Mucosa of descending colon (tissue), 3 donors: ENCODE measurements around the gene ITPKB. TPM values are rescaled to one million over a fixed set of nuclear protein-coding genes. Genes with fewer than 3 reads are reported as not detected.
"Not testable (repeated sequence)": the region's sequence is repeated elsewhere in the genome, so short reads cannot be mapped to it uniquely, and the experiment has no call there.

Source experiments
- ATAC-seq: fragments of 200-7000 bp; cut with Tn5 transposase; one replicate; pipeline ENCODE4 v1.9.1; 2020; ENCODE audit warnings: mild to moderate bottlenecking, moderate library complexity
- DNase-seq, 3 donors: peaks; one replicate each; pipeline ENCODE4 v3.0.0-alpha.2; 2020
- H3K36me3 ChIP-seq: fragments of 200-600 bp; one replicate; pipeline ENCODE4 v1.8.0; 2021; ENCODE audit warnings: low read depth, mild to moderate bottlenecking
- H3K4me1 ChIP-seq: fragments of 200-600 bp; one replicate; pipeline ENCODE4 v1.8.0; 2021; ENCODE audit warnings: low read depth, mild to moderate bottlenecking
- H3K4me3 ChIP-seq: fragments of 200-600 bp; one replicate; pipeline ENCODE4 v1.8.0; 2021; ENCODE audit warnings: mild to moderate bottlenecking
- H3K9me3 ChIP-seq: fragments of 200-600 bp; one replicate; pipeline ENCODE4 v1.8.0; 2021; ENCODE audit warnings: mild to moderate bottlenecking
- intact Hi-C, 2 donors: fragments of 100-400 bp; cut with DNase I in 1 of 2; cut with micrococcal nuclease in 1 of 2; formaldehyde crosslinking; loops; one replicate each; pipeline versions ENCODE4 v1.11.0 to v1.11.1; 2022; cut with DNase I, micrococcal nuclease
- total RNA-seq, 3 donors: library from RNA; stranded (reverse); fragmentation: NEBNext Ultra II Directional in 2 of 3; extraction: Animal tissue kit (Norgen Biotek cat#: 25700) in 2 of 3; gene quantifications; one replicate each; pipeline versions ENCODE4 v1.2.1 to v1.2.4, GENCODE V29; 2021 to 2023
- TF ChIP-seq, protein P1 (sequence below): fragments of 200-600 bp; IDR thresholded peaks from one replicate; pipeline ENCODE4 v1.8.0; 2022; ENCODE audit warnings: antibody characterized with exemption, mild to moderate bottlenecking
- donor health status: DM: no; HTN: no; CAD: no; lungs with moderate emphysema.
- donor health status: DM: no; HTN: no; CAD: no.
- donor health status: DM: no; HTN: yes; CAD: no.

ITPKB gene
- total RNA-seq, 3 donors from 2014 or later, result 9.5 to 90.3 (median 11.7) TPM

DNA sequence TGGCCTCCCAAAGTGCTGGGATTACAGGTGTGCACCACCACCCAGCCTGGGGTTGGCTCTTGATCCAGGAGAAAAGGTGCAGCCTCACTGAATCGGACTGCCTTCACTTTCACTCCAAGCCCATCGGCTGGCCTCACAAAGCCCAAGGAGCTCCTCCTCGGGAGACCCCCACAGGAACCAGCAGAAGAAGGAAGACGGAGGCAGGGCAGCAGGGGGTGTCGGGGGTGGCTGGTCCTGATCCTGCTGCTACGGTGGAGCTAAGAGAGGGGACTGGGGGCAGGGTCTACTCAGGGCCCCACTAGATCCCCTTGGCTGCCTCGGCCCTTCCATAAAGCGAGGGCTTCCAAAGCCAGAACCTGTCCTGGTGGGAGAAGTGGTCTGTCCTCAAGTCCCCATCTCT is 96.7 kb downstream of the ITPKB start:
- DNase-seq (peak in 2 of 3 donors; percentile 20 to 30), ATAC-seq (no peak)
- Histone ChIP-seq H3K4me1 (peaks cover 5% of the 10 kb centered on the region), H3K9me3 (no peaks in the 10 kb centered on the region), H3K36me3 (no peaks in the 10 kb centered on the region), H3K4me3 (no peak overlapping the region)
- TF ChIP-seq, protein P1, sequence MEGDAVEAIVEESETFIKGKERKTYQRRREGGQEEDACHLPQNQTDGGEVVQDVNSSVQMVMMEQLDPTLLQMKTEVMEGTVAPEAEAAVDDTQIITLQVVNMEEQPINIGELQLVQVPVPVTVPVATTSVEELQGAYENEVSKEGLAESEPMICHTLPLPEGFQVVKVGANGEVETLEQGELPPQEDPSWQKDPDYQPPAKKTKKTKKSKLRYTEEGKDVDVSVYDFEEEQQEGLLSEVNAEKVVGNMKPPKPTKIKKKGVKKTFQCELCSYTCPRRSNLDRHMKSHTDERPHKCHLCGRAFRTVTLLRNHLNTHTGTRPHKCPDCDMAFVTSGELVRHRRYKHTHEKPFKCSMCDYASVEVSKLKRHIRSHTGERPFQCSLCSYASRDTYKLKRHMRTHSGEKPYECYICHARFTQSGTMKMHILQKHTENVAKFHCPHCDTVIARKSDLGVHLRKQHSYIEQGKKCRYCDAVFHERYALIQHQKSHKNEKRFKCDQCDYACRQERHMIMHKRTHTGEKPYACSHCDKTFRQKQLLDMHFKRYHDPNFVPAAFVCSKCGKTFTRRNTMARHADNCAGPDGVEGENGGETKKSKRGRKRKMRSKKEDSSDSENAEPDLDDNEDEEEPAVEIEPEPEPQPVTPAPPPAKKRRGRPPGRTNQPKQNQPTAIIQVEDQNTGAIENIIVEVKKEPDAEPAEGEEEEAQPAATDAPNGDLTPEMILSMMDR, result no peak
- intact Hi-C loops, result no loop called here

DNA sequence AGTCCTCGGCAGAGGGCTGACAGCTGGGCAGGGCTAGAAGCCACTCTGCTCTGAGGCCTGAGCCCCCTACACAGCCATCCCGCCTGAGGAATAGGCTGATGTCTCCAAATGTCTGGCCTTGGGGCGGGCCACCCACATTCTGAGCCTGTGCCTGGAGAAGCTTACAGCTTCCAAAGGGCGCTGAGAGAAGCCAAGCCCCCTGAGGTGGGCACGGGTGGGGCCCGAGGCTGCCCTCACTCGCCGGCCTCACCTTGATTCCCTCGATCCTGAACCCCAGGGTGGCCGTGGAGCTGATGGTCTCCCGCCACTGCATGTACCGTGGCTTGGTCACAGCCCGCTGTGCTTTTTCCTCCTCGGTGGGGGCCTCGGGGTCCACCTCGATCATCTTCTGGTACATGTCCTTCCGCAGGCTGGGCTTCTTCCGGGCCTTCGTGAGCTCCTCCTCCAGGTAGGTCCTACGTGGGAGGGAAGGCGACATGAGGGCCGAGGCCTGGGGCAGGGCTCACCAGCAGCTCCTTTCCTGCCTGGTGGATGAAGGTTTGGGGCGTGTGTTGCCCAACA is 97.3 kb downstream of the ITPKB start:
- no peak overlapping the region for H3K4me3 ChIP-seq
- no peak for ATAC-seq
- no peaks in the 10 kb centered on the region for H3K36me3 ChIP-seq
- H3K9me3 ChIP-seq, result no peaks in the 10 kb centered on the region
- intact Hi-C loops, result no loop called here
- TF ChIP-seq, protein P1, result no peak
- H3K4me1 ChIP-seq, result peaks cover 5% of the 10 kb centered on the region
- DNase-seq, result peak in 2 of 3 donors; percentile 22 to 45

DNA sequence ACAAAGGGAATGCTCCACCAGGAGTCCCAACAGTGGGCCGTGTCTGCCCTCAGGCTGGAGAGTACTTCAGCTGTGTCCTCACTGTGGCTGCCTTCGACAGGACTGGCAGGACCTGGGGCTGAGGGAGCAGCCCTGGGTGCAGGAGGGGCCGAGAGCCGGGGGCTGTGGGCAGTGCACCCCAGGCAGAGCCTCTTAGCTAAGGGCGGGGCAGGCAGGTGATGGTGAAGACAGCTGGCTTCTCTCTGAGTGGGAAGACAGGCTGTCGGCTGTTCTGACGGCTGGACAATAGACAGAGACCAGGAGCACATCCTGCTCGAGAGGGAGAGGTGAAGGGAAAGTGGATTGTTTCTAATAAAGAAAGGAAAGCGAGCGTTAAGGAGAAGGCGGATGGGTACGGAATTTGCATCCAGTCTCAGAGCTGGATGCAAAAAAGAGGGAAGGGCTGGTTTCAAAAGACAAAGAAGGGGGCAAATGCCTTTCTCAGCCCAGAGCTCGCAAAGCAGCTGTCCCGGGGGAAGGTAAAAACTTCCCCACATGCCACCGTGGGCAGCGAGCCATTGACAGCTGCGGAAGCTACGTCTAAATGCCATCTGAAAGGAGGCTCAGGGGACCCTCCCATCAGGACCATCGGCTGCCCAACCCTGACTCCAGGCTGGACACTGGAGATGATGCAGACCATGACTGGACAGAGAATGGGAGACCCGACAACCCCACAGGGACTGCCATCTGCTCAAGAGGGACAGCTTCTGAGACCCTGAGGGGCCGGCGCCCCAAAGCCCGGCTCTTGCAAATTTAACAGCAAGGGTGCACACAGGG is 98.6 kb downstream of the ITPKB start:
- intact Hi-C loops, result no loop called here
- TF ChIP-seq, protein P1, result no peak
- DNase-seq (peak in 2 of 3 donors; percentile 20 to 44), ATAC-seq (no peak)
- H3K4me1 ChIP-seq, result peaks cover 5% of the 10 kb centered on the region
- no peaks in the 10 kb centered on the region for H3K9me3 ChIP-seq
- no peak overlapping the region for H3K4me3 ChIP-seq
- no peaks in the 10 kb centered on the region for H3K36me3 ChIP-seq

DNA sequence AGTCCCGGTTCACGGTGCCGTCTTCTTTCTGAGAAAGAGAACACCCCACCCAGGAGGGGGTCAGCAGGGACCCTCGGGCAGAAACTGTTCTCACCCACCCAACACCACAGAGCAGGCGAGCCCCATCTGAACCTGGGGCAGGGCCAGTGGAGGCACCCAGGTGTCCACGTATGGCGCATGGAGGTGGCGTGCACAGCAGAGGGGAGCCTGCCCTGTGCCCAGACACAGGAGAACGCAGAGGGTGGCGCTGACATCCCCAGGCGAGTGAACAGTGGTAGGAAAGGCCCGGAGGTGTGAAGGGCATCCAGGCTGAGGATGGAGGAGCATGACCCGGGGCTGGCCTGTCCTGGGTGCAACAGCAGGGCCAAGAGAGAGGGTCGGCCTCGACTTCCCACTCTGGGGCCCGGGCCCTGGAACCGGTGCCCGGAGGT is 99.4 kb downstream of the ITPKB start:
- Histone ChIP-seq H3K4me3 (no peak overlapping the region), H3K36me3 (no peaks in the 10 kb centered on the region), H3K9me3 (no peaks in the 10 kb centered on the region), H3K4me1 (peaks cover 5% of the 10 kb centered on the region)
- ATAC-seq (no peak), DNase-seq (peak in 2 of 3 donors; percentile 10 to 41)
- TF ChIP-seq, protein P1, result no peak
- intact Hi-C loops, result no loop called here

DNA sequence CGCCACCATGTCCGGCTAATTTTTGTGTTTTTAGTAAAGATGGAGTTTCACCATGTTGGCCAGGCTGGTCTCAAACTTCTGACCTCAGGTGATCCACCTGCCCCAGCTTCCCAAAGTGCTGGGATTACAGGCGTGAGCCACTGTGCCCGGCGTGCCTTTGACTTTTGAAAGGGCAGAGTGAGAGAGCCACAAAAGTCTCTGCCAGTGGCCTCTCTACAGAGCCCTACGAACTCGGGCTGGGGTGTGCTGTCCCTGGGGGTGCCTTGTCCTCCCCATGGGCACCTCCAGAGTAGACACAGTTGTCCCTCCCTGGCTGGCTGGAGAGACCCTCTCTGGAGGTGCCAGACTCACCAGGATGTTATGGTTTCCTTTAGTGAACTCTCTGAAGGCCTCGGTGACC is 99.9 kb downstream of the ITPKB start:
- H3K4me1 ChIP-seq, ATAC-seq, H3K4me3 ChIP-seq, intact Hi-C loops, H3K36me3 ChIP-seq, H3K9me3 ChIP-seq: not testable (repeated sequence)
- peak in 2 of 3 donors; percentile 14 to 27 for DNase-seq

DNA sequence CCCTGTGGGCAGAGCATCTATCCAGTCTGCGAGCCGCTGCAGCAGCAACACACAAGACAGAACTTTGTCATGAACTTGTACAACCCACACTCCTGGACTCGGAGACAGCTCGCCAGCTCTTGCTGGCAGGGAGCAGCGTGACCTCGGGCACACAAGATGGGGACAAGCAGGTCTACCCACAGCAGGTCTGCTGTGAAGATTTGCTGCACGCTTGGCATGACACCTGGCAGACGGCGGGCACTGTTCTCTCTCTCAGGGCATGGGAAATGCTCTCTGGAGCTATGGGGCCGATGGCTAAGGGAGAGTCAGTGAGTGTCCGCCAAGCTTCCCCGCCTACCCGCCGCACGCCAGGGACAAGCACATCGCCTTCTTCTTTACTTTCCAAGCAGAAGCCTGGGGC is 100.5 kb downstream of the ITPKB start:
- ATAC-seq (no peak), DNase-seq (peak in 2 of 3 donors; percentile 16 to 43)
- intact Hi-C loops, result no loop called here
- no peaks in the 10 kb centered on the region for H3K36me3 ChIP-seq
- H3K9me3 ChIP-seq, result no peaks in the 10 kb centered on the region
- H3K4me3 ChIP-seq, result no peak overlapping the region
- peaks cover 5% of the 10 kb centered on the region for H3K4me1 ChIP-seq
- TF ChIP-seq, protein P1, result no peak
